GM23338 (cell line): ENCODE measurements around the gene RSPH6A. TPM values are rescaled to one million over a fixed set of nuclear protein-coding genes. Genes with fewer than 3 reads are reported as not detected.

Experiments used
- ATAC-seq: fragments of 200-7000 bp; cut with Tn5 transposase; 3 replicates; pipeline ENCODE4 v1.9.1; 2020
- DNase-seq: peaks from one replicate; pipeline ENCODE4 v3.0.0-alpha.2; 2015; ENCODE audit warnings: low spot score
- H2AFZ ChIP-seq: fragments of 200-600 bp; sonication (generic); 2 replicates; pipeline ENCODE4 v1.8.0; 2016; ENCODE audit warnings: antibody characterized with exemption, mild to moderate bottlenecking, moderate library complexity
- H3F3A ChIP-seq: fragments of 200-600 bp; sonication (generic); replicated peaks from 2 replicates; pipeline ENCODE4 v1.8.0; 2017; ENCODE audit warnings: antibody characterized with exemption, mixed run types, low read depth
- H3K27ac ChIP-seq: fragments of 200-600 bp; sonication (generic); 2 replicates; pipeline ENCODE4 v1.6.1; 2016; ENCODE audit warnings: low read depth
- H3K27me3 ChIP-seq: fragments of 200-600 bp; sonication (generic); 2 replicates; pipeline ENCODE4 v1.8.0; 2016; ENCODE audit warnings: mild to moderate bottlenecking, mixed run types, moderate library complexity; ENCODE audit not compliant: insufficient read depth
- H3K36me3 ChIP-seq: fragments of 200-600 bp; sonication (generic); 2 replicates; pipeline ENCODE4 v1.8.0; 2016; ENCODE audit warnings: mild to moderate bottlenecking; ENCODE audit not compliant: insufficient read depth
- H3K4me1 ChIP-seq: fragments of 200-600 bp; sonication (generic); 2 replicates; pipeline ENCODE4 v1.8.0; 2016; ENCODE audit warnings: mild to moderate bottlenecking, moderate library complexity; ENCODE audit not compliant: insufficient read depth
- H3K4me2 ChIP-seq: fragments of 200-600 bp; sonication (generic); 2 replicates; pipeline ENCODE4 v1.7.1; 2017; ENCODE audit warnings: mixed run types
- H3K4me3 ChIP-seq: fragments of 200-600 bp; sonication (generic); 2 replicates; pipeline ENCODE4 v1.6.1; 2016; ENCODE audit warnings: mixed run types
- H3K79me2 ChIP-seq: fragments of 200-600 bp; sonication (generic); replicated peaks from 2 replicates; pipeline ENCODE4 v1.8.0; 2017; ENCODE audit warnings: mild to moderate bottlenecking; ENCODE audit not compliant: insufficient read depth
- H3K9me2 ChIP-seq: fragments of 200-600 bp; sonication (generic); 2 replicates; pipeline ENCODE4 v1.8.0; 2017; ENCODE audit not compliant: insufficient read depth
- H4K20me1 ChIP-seq: fragments of 200-600 bp; sonication (generic); replicated peaks from 2 replicates; pipeline ENCODE4 v1.8.0; 2017; ENCODE audit warnings: mild to moderate bottlenecking; ENCODE audit not compliant: insufficient read depth
- H3K27ac Mint-ChIP-seq: 2 replicates; pipeline ENCODE4 v1.8.0; 2020; ENCODE audit warnings: inconsistent platforms, mild to moderate bottlenecking, moderate library complexity, mixed read lengths
- H3K27me3 Mint-ChIP-seq: 3 replicates; pipeline ENCODE4 v1.8.0; 2022; ENCODE audit warnings: low read depth, mild to moderate bottlenecking, moderate library complexity, mixed read lengths, inconsistent platforms; ENCODE audit not compliant: insufficient read depth, poor library complexity
- H3K36me3 Mint-ChIP-seq: 3 replicates; pipeline ENCODE4 v1.8.0; 2021; ENCODE audit warnings: low read depth, mild to moderate bottlenecking, inconsistent platforms, moderate library complexity, mixed read lengths
- H3K4me1 Mint-ChIP-seq: 3 replicates; pipeline ENCODE4 v1.8.0; 2020; ENCODE audit warnings: mild to moderate bottlenecking, inconsistent platforms, mixed read lengths
- H3K4me3 Mint-ChIP-seq: 3 replicates; pipeline ENCODE4 v1.8.0; 2021; ENCODE audit warnings: moderate library complexity, mild to moderate bottlenecking, inconsistent platforms, mixed read lengths
- H3K9me3 Mint-ChIP-seq: 3 replicates; pipeline ENCODE4 v1.8.0; 2020; ENCODE audit warnings: moderate library complexity, mild to moderate bottlenecking, inconsistent platforms, mixed read lengths
- EZH2phosphoT487 ChIP-seq: fragments of 200-600 bp; sonication (generic); IDR thresholded peaks from one replicate; pipeline ENCODE4 v1.8.1; 2018; ENCODE audit warnings: antibody characterized with exemption; ENCODE audit not compliant: unreplicated experiment
- STAT1 ChIP-seq: IDR thresholded peaks from one replicate; pipeline ENCODE4 v1.6.1; 2016; ENCODE audit warnings: antibody characterized with exemption; ENCODE audit not compliant: unreplicated experiment
- polyA plus RNA-seq: library from polyadenylated mRNA; unstranded; fragments of >200 nt; fragmentation: Nextera tagmentation; extraction: Ambion mirVana; gene quantifications from 2 replicates; pipeline ENCODE4 v1.2.1, GENCODE V29; 2016
- total RNA-seq: library from RNA; depleted of rRNA; stranded (reverse); fragments of >200 nt; shearing (Covaris generic); gene quantifications from 2 replicates; pipeline ENCODE4 v1.2.3, GENCODE V29; 2014
- TF ChIP-seq, protein P1 (sequence below): IDR thresholded peaks from 2 replicates; pipeline ENCODE4 v1.6.1; 2016; ENCODE audit warnings: antibody characterized with exemption
- TF ChIP-seq, protein P2 (sequence below): fragments of 250-450 bp; sonication (Bioruptor Pico); IDR thresholded peaks from 2 replicates; pipeline ENCODE4 v1.5.0; 2020; ENCODE audit warnings: mild to moderate bottlenecking, moderate library complexity
- TF ChIP-seq, protein P3 (sequence below), 2 experiments: fragments of 200-600 bp in 1 of 2; sonication (generic) in 1 of 2; conservative IDR thresholded peaks; 2 replicates each; pipeline versions ENCODE4 v1.5.1 to v1.6.1; 2016 to 2017; ENCODE audit warnings: antibody characterized with exemption in 2 of 2, low read depth in 2 of 2, mild to moderate bottlenecking in 2 of 2, moderate library complexity in 1 of 2
- TF ChIP-seq, protein P4 (sequence below): IDR thresholded peaks from one replicate; pipeline ENCODE4 v1.6.1; 2018; ENCODE audit warnings: antibody characterized with exemption; ENCODE audit not compliant: unreplicated experiment

The RSPH6A gene
- total and polyA plus RNA-seq, 2 experiments from 2014 or later = 0.11 to 0.21 TPM

DNA sequence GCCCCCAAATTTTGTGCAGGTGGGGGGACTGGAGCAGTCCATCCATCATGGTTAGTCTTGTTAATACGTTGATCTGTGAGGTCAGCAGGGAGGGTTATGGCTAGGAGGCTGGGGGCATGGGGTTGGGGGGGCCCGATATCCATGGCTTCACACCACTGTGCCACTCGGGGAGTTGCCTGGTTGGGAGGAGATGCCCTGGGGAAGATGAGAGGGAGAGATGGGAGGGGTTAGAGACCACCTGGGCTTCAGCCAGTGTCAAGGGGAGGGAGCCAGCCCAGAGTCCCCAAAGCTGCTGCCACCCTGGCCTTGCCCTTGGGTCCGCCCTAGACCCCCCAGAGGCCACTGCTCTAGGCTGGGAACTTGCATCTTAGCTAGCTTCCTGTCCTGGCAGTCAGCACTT, 31.0 kb downstream of the RSPH6A start:
- Histone ChIP-seq H4K20me1 (peaks cover 13% of the 10 kb centered on the region), H3K4me3 (no peak overlapping the region), H3K27me3 (peaks cover 8% of the 10 kb centered on the region), H3K4me2 (no peak overlapping the region), H3K9me2 (no peaks in the 10 kb centered on the region), H3K27ac (no peak overlapping the region), H3F3A (peaks cover 10% of the 10 kb centered on the region; the same call in 1 of the 2 replicates), H3K36me3 (no peaks in the 10 kb centered on the region; the same call in 1 of the 2 replicates), H3K79me2 (no peaks in the 10 kb centered on the region), H2AFZ (no peak overlapping the region), H3K4me1 (peaks cover 30% of the 10 kb centered on the region)
- Mint-ChIP-seq H3K27me3 (peaks cover 26% of the 10 kb centered on the region), H3K36me3 (peaks cover 30% of the 10 kb centered on the region), H3K4me3 (no peak overlapping the region), H3K4me1 (peaks cover 27% of the 10 kb centered on the region), H3K27ac (no peak overlapping the region), H3K9me3 (no peaks in the 10 kb centered on the region; the same call in 2 of the 3 replicates)
- TF ChIP-seq, protein P1, sequence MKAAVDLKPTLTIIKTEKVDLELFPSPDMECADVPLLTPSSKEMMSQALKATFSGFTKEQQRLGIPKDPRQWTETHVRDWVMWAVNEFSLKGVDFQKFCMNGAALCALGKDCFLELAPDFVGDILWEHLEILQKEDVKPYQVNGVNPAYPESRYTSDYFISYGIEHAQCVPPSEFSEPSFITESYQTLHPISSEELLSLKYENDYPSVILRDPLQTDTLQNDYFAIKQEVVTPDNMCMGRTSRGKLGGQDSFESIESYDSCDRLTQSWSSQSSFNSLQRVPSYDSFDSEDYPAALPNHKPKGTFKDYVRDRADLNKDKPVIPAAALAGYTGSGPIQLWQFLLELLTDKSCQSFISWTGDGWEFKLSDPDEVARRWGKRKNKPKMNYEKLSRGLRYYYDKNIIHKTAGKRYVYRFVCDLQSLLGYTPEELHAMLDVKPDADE = no peak
- DNase-seq = no peak
- no peak for ATAC-seq

DNA sequence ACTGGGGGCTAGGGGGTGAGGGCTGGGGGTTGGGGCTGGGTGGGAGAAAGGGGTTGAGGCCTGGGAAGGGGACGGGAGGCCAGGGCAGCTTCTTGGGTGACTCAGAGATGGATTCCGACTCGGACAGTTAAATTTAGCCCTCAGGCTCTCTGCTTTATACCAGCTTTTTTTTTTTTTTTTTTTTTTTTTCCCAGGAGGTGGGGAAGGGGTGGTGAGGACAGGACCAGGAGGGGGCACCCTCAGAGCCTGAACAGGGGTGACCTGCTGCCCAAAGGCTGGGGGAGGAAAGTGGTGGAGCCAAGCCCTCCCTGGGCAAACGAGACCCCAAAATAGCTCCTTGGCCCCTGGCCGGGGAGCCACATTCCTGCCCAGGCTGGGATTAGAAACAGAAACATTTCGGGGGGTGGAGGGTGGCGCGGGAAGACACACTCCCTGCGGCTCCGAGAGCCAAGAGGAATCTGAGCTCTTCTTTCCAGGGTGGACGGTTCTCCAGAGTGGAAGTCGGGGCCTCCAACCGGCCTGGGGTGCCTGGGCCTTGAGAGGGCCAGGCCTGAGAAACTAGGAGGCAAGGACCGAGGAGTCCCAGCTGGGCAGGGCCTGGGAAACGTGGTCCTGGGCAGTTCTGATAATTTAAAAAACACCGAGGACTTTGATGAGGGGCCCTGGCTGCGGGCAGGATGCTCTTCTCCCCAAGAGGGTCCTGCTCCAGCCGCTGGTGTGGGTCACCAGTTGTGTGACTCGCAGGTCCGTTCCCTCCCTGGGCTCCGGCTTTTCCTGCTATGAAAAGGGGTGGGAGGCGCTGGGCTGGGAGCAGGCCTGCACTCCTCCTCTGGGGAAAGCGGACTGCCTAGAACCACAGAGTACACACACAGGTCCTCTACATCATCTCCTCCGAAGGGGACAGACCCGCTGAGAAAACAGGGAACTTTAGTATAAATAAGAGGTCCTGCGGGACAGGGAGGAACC, 32.0 kb downstream of the RSPH6A start:
- Mint-ChIP-seq H3K27ac (no peak overlapping the region), H3K4me3 (no peak overlapping the region), H3K27me3 (peaks cover 31% of the 10 kb centered on the region), H3K4me1 (peaks cover 35% of the 10 kb centered on the region), H3K9me3 (no peaks in the 10 kb centered on the region), H3K36me3 (peaks cover 29% of the 10 kb centered on the region)
- H3K4me2 ChIP-seq = 0 out of 2 replicates have a peak overlapping the region, but pooled peaks have one; percentile 20
- no peak overlapping the region for H3K27ac ChIP-seq
- H4K20me1 ChIP-seq = peaks cover 12% of the 10 kb centered on the region
- no peaks in the 10 kb centered on the region for H3K36me3 ChIP-seq
- peaks cover 8% of the 10 kb centered on the region; the same call in 1 of the 2 replicates for H3F3A ChIP-seq
- H3K4me1 ChIP-seq = peaks cover 33% of the 10 kb centered on the region
- no peak for DNase-seq
- no peak overlapping the region for H2AFZ ChIP-seq
- no peaks in the 10 kb centered on the region for H3K79me2 ChIP-seq
- ATAC-seq = no peak
- H3K9me2 ChIP-seq = no peaks in the 10 kb centered on the region
- peaks cover 8% of the 10 kb centered on the region for H3K27me3 ChIP-seq
- H3K4me3 ChIP-seq = no peak overlapping the region
- no peak for TF ChIP-seq STAT1
- TF ChIP-seq, protein P2, sequence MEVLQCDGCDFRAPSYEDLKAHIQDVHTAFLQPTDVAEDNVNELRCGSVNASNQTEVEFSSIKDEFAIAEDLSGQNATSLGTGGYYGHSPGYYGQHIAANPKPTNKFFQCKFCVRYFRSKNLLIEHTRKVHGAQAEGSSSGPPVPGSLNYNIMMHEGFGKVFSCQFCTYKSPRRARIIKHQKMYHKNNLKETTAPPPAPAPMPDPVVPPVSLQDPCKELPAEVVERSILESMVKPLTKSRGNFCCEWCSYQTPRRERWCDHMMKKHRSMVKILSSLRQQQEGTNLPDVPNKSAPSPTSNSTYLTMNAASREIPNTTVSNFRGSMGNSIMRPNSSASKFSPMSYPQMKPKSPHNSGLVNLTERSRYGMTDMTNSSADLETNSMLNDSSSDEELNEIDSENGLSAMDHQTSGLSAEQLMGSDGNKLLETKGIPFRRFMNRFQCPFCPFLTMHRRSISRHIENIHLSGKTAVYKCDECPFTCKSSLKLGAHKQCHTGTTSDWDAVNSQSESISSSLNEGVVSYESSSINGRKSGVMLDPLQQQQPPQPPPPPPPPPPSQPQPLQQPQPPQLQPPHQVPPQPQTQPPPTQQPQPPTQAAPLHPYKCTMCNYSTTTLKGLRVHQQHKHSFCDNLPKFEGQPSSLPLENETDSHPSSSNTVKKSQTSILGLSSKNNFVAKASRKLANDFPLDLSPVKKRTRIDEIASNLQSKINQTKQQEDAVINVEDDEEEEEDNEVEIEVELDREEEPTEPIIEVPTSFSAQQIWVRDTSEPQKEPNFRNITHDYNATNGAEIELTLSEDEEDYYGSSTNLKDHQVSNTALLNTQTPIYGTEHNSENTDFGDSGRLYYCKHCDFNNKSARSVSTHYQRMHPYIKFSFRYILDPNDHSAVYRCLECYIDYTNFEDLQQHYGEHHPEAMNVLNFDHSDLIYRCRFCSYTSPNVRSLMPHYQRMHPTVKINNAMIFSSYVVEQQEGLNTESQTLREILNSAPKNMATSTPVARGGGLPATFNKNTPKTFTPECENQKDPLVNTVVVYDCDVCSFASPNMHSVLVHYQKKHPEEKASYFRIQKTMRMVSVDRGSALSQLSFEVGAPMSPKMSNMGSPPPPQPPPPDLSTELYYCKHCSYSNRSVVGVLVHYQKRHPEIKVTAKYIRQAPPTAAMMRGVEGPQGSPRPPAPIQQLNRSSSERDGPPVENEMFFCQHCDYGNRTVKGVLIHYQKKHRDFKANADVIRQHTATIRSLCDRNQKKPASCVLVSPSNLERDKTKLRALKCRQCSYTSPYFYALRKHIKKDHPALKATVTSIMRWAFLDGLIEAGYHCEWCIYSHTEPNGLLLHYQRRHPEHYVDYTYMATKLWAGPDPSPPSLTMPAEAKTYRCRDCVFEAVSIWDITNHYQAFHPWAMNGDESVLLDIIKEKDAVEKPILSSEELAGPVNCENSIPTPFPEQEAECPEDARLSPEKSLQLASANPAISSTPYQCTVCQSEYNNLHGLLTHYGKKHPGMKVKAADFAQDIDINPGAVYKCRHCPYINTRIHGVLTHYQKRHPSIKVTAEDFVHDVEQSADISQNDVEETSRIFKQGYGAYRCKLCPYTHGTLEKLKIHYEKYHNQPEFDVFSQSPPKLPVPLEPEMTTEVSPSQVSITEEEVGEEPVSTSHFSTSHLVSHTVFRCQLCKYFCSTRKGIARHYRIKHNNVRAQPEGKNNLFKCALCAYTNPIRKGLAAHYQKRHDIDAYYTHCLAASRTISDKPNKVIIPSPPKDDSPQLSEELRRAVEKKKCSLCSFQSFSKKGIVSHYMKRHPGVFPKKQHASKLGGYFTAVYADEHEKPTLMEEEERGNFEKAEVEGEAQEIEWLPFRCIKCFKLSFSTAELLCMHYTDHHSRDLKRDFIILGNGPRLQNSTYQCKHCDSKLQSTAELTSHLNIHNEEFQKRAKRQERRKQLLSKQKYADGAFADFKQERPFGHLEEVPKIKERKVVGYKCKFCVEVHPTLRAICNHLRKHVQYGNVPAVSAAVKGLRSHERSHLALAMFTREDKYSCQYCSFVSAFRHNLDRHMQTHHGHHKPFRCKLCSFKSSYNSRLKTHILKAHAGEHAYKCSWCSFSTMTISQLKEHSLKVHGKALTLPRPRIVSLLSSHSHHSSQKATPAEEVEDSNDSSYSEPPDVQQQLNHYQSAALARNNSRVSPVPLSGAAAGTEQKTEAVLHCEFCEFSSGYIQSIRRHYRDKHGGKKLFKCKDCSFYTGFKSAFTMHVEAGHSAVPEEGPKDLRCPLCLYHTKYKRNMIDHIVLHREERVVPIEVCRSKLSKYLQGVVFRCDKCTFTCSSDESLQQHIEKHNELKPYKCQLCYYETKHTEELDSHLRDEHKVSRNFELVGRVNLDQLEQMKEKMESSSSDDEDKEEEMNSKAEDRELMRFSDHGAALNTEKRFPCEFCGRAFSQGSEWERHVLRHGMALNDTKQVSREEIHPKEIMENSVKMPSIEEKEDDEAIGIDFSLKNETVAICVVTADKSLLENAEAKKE (CRISPR knock-in tag) = no peak
- TF ChIP-seq, protein P3, sequence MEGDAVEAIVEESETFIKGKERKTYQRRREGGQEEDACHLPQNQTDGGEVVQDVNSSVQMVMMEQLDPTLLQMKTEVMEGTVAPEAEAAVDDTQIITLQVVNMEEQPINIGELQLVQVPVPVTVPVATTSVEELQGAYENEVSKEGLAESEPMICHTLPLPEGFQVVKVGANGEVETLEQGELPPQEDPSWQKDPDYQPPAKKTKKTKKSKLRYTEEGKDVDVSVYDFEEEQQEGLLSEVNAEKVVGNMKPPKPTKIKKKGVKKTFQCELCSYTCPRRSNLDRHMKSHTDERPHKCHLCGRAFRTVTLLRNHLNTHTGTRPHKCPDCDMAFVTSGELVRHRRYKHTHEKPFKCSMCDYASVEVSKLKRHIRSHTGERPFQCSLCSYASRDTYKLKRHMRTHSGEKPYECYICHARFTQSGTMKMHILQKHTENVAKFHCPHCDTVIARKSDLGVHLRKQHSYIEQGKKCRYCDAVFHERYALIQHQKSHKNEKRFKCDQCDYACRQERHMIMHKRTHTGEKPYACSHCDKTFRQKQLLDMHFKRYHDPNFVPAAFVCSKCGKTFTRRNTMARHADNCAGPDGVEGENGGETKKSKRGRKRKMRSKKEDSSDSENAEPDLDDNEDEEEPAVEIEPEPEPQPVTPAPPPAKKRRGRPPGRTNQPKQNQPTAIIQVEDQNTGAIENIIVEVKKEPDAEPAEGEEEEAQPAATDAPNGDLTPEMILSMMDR (conservative IDR thresholded peaks at IDR 0.05; ENCODE audit: low read depth in 2 of 2) = peak in 1 of 2 experiments; percentile 28; a peak in 1 of 4 replicates
- TF ChIP-seq EZH2phosphoT487 = no peak
- TF ChIP-seq, protein P4, sequence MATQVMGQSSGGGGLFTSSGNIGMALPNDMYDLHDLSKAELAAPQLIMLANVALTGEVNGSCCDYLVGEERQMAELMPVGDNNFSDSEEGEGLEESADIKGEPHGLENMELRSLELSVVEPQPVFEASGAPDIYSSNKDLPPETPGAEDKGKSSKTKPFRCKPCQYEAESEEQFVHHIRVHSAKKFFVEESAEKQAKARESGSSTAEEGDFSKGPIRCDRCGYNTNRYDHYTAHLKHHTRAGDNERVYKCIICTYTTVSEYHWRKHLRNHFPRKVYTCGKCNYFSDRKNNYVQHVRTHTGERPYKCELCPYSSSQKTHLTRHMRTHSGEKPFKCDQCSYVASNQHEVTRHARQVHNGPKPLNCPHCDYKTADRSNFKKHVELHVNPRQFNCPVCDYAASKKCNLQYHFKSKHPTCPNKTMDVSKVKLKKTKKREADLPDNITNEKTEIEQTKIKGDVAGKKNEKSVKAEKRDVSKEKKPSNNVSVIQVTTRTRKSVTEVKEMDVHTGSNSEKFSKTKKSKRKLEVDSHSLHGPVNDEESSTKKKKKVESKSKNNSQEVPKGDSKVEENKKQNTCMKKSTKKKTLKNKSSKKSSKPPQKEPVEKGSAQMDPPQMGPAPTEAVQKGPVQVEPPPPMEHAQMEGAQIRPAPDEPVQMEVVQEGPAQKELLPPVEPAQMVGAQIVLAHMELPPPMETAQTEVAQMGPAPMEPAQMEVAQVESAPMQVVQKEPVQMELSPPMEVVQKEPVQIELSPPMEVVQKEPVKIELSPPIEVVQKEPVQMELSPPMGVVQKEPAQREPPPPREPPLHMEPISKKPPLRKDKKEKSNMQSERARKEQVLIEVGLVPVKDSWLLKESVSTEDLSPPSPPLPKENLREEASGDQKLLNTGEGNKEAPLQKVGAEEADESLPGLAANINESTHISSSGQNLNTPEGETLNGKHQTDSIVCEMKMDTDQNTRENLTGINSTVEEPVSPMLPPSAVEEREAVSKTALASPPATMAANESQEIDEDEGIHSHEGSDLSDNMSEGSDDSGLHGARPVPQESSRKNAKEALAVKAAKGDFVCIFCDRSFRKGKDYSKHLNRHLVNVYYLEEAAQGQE = no peak
